HG03575 (cell line): Measurements from ENCODE around the gene FAM169A.
"Not testable (repeated sequence)": the region's sequence is repeated elsewhere in the genome, so short reads cannot be mapped to it uniquely, and the experiment has no call there.

Experiments
- ATAC-seq: cut with Tn5 transposase; IDR thresholded peaks from one replicate; pipeline ENCODE4 v1.9.1; 2021; ENCODE audit not compliant: unreplicated experiment, insufficient number of reproducible peaks, low FRiP score; ENCODE audit errors: extremely low read depth

The FAM169A gene

DNA sequence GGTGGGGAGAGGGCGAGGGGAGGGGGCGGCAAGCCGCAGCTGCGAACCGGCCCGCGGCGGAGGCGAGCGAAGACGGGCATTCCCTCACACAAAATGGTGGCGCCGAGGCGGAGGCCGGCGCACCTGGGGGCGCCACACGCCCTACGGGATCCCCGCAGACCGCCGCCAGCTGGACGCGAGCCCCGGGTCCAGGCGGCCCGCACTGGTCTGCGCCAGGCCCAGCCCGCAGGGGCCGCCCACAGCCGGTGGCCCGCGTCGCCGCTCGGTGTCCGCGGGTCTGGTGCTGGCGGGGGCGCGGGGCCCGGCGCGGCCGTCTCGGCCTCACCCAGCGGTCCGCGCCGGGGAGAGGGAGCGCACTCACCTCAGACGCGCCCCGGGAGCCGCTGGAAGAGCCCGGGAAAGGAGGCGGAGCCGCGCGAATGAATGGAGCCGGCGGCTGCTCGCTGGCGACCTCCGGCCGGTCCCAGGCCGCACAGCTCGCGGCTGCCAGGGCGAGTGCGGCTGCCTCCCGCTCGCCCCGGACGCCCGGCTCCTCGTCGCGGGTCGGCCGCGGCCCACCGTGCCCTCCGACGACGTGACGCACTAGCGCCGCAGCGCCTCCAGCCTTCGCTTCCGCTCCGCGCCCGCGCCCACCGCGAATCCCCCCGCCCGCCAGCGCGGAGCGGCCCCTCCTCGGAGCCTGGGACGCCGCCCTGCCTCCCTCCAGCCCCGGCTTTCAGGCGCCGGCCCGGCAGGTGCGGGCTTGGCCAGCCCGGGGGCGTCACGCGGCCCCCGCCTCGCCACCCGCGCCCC is at the start of gene FAM169A:
Gene FAM169A, minus strand, starts transcription at position 584 of the 792 bp plus-strand sequence. CDS start 24,711 bp downstream, outside the sequence.
- ATAC-seq = no peak

DNA sequence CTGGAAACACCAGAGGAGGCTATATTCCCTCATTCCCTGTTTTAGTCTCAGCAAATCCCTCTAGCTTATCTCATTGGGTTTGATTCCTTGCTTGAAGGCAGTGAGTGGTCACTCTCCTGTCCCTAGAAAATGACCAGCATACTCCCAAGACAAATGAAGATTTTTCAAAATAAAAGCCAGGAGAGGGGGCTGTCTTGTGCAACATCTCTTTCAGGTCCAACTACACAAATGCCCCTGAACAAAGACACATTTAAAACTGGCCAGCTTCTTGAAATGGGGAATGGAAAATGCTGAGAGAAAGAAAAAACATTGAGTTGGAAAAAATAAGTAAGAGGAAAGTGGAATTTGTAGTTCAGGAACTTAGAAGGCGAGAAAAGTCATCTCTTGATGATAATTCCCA is 49.3 kb upstream of the FAM169A start:
- ATAC-seq = no peak

- not testable (repeated sequence) for ATAC-seq
Observed at GRCh38 chr5:74911421-74911820, 45.2 kb upstream of the FAM169A start.

DNA sequence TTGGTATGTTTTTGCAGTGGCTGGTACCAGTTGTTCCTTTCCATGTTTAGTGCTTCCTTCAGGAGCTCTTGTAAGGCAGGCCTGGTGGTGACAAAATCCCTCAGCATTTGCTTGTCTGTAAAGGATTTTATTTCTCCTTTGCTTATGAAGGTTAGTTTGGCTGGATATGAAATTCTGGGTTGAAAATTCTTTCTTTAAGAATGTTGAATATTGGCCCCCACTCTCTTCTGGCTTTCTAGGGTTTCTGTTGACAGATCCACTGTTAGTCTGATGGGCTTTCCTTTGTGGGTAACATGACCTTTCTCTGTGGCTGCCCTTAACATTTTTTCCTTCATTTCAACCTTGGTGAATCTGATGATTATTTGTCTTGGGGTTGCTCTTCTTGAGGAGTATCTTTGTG is 43.7 kb upstream of the FAM169A start:
- not testable (repeated sequence) for ATAC-seq

DNA sequence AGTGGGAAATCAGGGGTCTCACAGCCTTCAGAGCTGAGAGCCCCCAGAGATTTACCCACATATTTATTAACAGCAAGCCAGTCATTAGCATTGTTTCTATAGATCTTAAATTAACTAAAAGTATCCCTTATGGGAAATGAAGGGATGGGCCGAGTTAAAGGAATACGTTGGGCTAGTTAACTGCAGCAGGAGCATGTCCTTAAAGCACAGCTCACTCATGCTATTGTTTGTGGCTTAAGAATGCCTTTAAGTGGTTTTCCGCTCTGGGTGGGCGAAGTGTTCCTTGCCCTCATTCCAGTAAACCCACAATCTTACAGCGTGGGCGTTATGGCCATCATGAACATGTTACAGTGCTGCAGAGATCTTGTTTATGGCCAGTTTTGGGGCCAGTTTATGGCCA is 42.0 kb upstream of the FAM169A start:
- ATAC-seq = not testable (repeated sequence)

- ATAC-seq = not testable (repeated sequence)
Observed at GRCh38 chr5:74904713-74905112, 38.5 kb upstream of the FAM169A start.

GRCh38 chr5:74903165-74903787 is 37.1 kb upstream of the FAM169A start:
- no peak for ATAC-seq

DNA sequence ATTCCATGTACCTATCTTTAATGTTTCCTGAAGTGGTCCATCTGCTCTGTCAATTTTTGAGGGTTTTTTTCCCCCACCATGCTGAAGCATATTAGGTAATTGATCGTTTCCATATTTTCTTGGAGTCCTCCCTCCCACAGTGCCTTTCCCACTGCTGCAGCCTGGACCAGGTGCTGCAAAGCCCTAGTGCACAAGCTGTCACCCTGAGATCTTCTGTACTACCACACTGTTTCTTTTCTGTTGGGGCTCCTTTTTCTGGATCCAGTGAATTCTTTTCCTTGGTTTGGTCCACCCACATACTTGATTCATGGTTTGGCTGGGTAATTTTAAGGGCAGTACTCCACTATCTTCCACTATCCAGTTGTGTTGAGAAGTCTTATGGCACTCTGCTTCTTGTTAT is 30.9 kb upstream of the FAM169A start:
- no peak for ATAC-seq

GRCh38 chr5:74895906-74896305 is 29.7 kb upstream of the FAM169A start:
- ATAC-seq = no peak

GRCh38 chr5:74894351-74894750 is 28.2 kb upstream of the FAM169A start:
- ATAC-seq = no peak

DNA sequence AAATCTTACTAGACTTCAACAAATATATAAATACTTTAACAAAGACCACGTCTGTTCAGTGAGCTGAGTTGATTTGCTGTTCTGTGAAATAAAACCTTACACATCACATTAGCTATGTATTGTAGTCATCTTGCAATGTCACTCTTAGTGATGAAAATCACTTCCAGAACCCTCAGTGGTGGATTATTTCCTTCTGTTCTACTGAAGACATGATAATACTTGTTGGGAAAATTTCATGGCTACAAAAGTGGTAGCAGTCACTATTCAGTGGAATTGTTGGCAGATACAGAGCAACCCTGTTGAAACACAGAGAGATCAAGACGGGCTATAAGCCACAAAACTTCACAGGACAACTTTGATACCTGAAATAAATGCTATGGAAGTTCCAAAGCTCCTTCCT is 26.7 kb upstream of the FAM169A start:
- ATAC-seq = no peak

DNA sequence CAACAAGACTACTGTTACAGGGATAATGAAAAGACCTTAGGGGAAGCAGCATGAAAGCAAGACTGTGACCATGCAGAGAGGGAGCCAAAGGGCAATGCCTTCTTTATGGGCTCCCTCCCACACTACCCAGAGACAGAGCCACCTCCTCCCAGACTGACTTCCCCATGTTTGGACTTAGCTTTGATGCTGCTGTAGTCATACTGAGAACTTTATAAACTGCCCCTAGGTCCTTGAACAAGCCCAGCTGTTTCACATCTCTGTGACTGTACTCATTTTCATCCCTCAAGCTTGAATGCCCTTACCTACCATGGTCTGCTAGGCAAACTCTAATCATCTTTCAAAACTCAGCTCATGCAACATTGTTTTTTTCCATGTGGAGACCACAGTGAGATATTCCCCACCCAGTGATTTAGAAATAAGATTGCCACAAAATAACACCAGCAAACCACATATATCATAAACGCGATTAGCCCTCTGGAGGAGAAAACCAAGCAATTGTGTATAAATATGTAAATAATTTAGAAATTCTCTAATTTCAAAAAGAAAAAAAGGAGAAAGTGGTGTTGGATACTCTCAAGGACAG is 23.4 kb upstream of the FAM169A start:
- ATAC-seq = no peak

DNA sequence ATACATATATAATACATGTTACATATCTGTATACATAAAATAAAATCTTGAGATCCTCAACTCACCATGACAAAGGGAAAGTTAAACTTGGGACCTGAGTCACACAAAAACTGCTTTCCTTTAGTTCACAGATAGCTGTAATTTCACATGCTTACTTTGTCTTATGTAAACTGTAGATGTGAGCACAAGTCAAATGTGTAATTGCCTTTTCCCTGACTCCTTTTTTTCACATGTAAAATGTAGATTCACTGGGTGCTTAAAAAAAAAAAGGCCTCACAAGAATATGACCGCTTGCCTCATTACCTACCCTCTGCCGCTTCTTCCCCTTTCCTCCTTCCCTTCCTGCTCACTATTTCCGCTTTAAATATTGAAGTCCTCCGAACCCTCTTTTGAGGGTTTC is 21.9 kb upstream of the FAM169A start:
- no peak for ATAC-seq

- no peak for ATAC-seq
Observed at GRCh38 chr5:74885170-74885569, 19.0 kb upstream of the FAM169A start.

- not testable (repeated sequence) for ATAC-seq
Observed at GRCh38 chr5:74882379-74883134, 16.4 kb upstream of the FAM169A start.

GRCh38 chr5:74877624-74878304 is 11.6 kb upstream of the FAM169A start:
- no peak for ATAC-seq

DNA sequence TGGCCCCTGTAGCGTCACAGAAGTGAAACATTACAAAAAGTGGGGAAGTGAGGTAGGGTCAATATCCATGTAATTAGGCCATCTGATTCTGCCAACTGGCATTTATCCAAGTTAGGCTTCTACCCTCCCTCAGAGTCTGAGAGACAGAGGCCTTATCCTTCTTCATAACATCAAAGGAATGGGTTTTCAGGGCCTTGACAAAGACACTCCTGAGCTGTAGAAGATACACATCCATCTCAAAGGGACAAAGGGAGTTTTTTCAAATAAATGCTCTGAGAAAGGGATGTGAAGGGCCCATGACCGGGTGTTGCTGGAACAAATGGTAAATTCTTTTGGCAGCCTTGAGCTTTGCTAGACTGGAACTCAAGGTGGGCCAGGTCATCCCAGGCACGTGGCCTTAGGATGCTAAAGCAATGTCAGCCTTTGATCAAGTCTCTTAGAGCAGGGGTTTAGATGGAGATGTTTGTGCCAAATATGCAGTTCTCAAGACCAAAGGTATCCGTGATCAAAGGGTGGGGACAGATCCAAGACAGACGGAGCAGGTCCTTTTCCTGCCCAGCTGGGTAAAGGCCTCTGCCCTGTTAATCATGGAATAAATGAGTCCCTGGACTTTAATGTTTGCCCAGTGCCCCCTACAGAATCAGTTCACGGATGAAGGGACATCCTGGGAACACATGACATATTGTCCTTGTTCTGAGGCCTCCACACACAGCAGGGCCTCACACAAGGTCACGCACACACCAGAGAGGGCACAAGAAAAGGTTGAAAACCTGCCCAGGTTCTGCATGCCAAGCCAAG is 10.0 kb upstream of the FAM169A start:
- ATAC-seq = no peak

- no peak for ATAC-seq
Observed at GRCh38 chr5:74873525-74874249, 7.5 kb upstream of the FAM169A start.
